22Rv1 (cell line): ENCODE results near the gene TBKBP1.

Experiments
- H3K27ac ChIP-seq: fragments of 450-650 bp; 2 replicates; pipeline ENCODE4 v1.5.1; 2017
- CTCF ChIP-seq: fragments of 450-650 bp; IDR thresholded peaks from 2 replicates; pipeline ENCODE4 v1.5.1; 2017; ENCODE audit warnings: mild to moderate bottlenecking
- ZFX ChIP-seq: fragments of 450-650 bp; IDR thresholded peaks from 2 replicates; pipeline ENCODE4 v1.6.1; 2017; ENCODE audit warnings: antibody characterized with exemption, borderline replicate concordance

The TBKBP1 gene

GRCh38 chr17:47727704-47728036 lies 33.7 kb downstream of the TBKBP1 start:
- TF ChIP-seq ZFX (no peak), CTCF (no peak)
- no peak overlapping the region for H3K27ac ChIP-seq

- H3K27ac ChIP-seq: no peak overlapping the region
- TF ChIP-seq CTCF (no peak), ZFX (no peak)
Measured at GRCh38 chr17:47728214-47728877, 34.4 kb downstream of the TBKBP1 start.

- no peak overlapping the region for H3K27ac ChIP-seq
- TF ChIP-seq ZFX (no peak), CTCF (no peak)
Measured at GRCh38 chr17:47729476-47729875, 35.5 kb downstream of the TBKBP1 start.

- TF ChIP-seq ZFX (no peak), CTCF (no peak)
- H3K27ac ChIP-seq: no peak overlapping the region
Measured at GRCh38 chr17:47730681-47731080, 36.7 kb downstream of the TBKBP1 start.

GRCh38 chr17:47731396-47731795 lies 37.4 kb downstream of the TBKBP1 start:
- TF ChIP-seq CTCF (no peak), ZFX (no peak)
- H3K27ac ChIP-seq: no peak overlapping the region

- no peak for TF ChIP-seq CTCF
- no peak for TF ChIP-seq ZFX
Measured at GRCh38 chr17:47732399-47733046, 38.6 kb downstream of the TBKBP1 start.

GRCh38 chr17:47733047-47733673 lies 39.2 kb downstream of the TBKBP1 start, which contains the start of gene TBX21:
Gene TBX21, plus strand, starts transcription at chr17:47733236. Its CDS starts 219 bp downstream, at chr17:47733455.
- peak; percentile 70 for TF ChIP-seq CTCF
- TF ChIP-seq ZFX: no peak
- H3K27ac ChIP-seq: no peak within 1 kb of the TSS

More at GRCh38 chr17:47732399-47733046, 38.6 kb downstream of the TBKBP1 start:
- no peak overlapping the region for H3K27ac ChIP-seq
